Posterior vena cava (tissue), 2 donors: ENCODE data around the gene PLCXD1. TPM values are rescaled to one million over a fixed set of nuclear protein-coding genes. Genes with fewer than 3 reads are reported as not detected.
"Not testable (repeated sequence)": the region's sequence is repeated elsewhere in the genome, so short reads cannot be mapped to it uniquely, and the experiment has no call there.

Source experiments
- DNase-seq: peaks from one replicate; pipeline ENCODE4 v3.0.0-alpha.2; 2020; ENCODE audit warnings: low spot score
- intact Hi-C, 2 donors: fragments of 100-400 bp; cut with DNase I; formaldehyde crosslinking; loops; one replicate each; pipeline versions ENCODE4 v1.14.1 to v1.14.2; 2022 to 2023
- total RNA-seq, 2 donors: library from RNA; stranded (reverse); fragmentation: NEBNext Ultra II Directional; extraction: Animal tissue kit (Norgen Biotek cat#: 25700); gene quantifications; one replicate each; pipeline ENCODE4 v1.2.1, GENCODE V29; 2021
- donor health status: DM: yes; HTN: yes; CAD: no.
- donor health status: DM: yes; HTN: yes; CAD: no.

The PLCXD1 gene
- total RNA-seq, 2 donors from 2014 or later: 3.1 to 5.6 TPM

GRCh38 chrX:261167-261918 is 19.8 kb upstream of the PLCXD1 start:
- DNase-seq: peak; percentile 79
- intact Hi-C loops: no loop called here

- DNase-seq: peak; percentile 10
- intact Hi-C loops: no loop called here
These were observed 19.2 kb upstream of the PLCXD1 start for GRCh38 chrX:261919-262352.

- intact Hi-C loops: no loop called here
- DNase-seq: peak; percentile 53
These were observed 18.7 kb upstream of the PLCXD1 start for GRCh38 chrX:262381-262909.

GRCh38 chrX:264006-264405 is 17.2 kb upstream of the PLCXD1 start:
- peak; percentile 66 for DNase-seq
- intact Hi-C loops: not testable (repeated sequence)

GRCh38 chrX:264634-265455 is 16.3 kb upstream of the PLCXD1 start:
- peak; percentile 44 for DNase-seq
- intact Hi-C loops: no loop called here

- DNase-seq: no peak
- intact Hi-C loops: no loop called here
These were observed 15.7 kb upstream of the PLCXD1 start for GRCh38 chrX:265502-265901.

GRCh38 chrX:267771-268261 is 13.4 kb upstream of the PLCXD1 start:
- intact Hi-C loops: no loop called here
- DNase-seq: peak; percentile 58

- intact Hi-C loops: no loop called here
- DNase-seq: peak; percentile 69
These were observed 10.3 kb upstream of the PLCXD1 start for GRCh38 chrX:270848-271367.

- intact Hi-C loops: no loop called here
- peak; percentile 80 for DNase-seq
These were observed 6.2 kb upstream of the PLCXD1 start for GRCh38 chrX:274904-275475.

GRCh38 chrX:275476-275966 is 5.7 kb upstream of the PLCXD1 start:
- intact Hi-C loops: no loop called here
- DNase-seq: peak; percentile 72

GRCh38 chrX:275967-276580 is 5.1 kb upstream of the PLCXD1 start:
- intact Hi-C loops: no loop called here
- DNase-seq: peak; percentile 89

- intact Hi-C loops: no loop called here
- peak; percentile 84 for DNase-seq
These were observed 4.5 kb upstream of the PLCXD1 start for GRCh38 chrX:276581-277201.

- intact Hi-C loops: not testable (repeated sequence)
- peak; percentile 70 for DNase-seq
These were observed 1.2 kb upstream of the PLCXD1 start for GRCh38 chrX:279757-280604.

- intact Hi-C loops: not testable (repeated sequence)
These were observed 459 bp upstream of the PLCXD1 start for GRCh38 chrX:280722-281121.

GRCh38 chrX:282000-282681 is 960 bp downstream of the PLCXD1 start:
- DNase-seq: peak; percentile 36
- intact Hi-C loops: not testable (repeated sequence)

More at GRCh38 chrX:280722-281121, 459 bp upstream of the PLCXD1 start:
- not testable (repeated sequence) for DNase-seq

GRCh38 chrX:283115-283845 is 2.1 kb downstream of the PLCXD1 start:
- intact Hi-C loops: no loop called here
- peak; percentile 96 for DNase-seq
